Measurements from ENCODE around the gene C22orf23.

- TF ChIP-seq CTCF (IDR thresholded peaks at IDR 0.05) (no peak), POLR2AphosphoS5 (IDR thresholded peaks at IDR 0.05) (no peak), EP300 (IDR thresholded peaks at IDR 0.05) (no peak), POLR2A (IDR thresholded peaks at IDR 0.05) (no peak)
Measured at GRCh38 chr22:37893583-37893983, 59.8 kb downstream of the C22orf23 start.
